Fibroblast of skin of left biceps (primary cell): Measurements from ENCODE around the gene SLC24A1.

Source experiments
- DNase-seq, 2 experiments: peaks; one replicate each; pipeline ENCODE4 v3.0.0-alpha.2; 2013; ENCODE audit warnings: low read depth in 2 of 2

The SLC24A1 gene

DNA sequence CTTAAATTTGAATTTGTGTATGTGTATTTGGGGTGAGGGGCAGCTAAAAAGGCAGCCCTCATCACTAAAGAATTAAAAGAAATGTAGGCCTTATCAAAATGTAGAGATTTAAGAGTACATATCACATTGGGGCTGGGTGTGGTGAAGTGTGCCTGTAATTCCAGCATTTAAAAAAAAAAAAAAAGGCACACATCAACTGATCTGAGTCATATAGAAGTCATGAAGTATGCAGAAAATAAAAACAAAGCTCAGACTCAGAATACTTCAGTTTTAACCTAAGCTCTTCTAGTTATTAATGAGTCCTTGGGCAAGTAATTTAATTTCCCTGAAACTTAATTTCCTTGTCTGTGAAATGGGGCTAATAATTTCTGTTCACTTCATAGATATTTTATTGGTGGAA is 31.6 kb downstream of the SLC24A1 start:
- no peak for DNase-seq

DNA sequence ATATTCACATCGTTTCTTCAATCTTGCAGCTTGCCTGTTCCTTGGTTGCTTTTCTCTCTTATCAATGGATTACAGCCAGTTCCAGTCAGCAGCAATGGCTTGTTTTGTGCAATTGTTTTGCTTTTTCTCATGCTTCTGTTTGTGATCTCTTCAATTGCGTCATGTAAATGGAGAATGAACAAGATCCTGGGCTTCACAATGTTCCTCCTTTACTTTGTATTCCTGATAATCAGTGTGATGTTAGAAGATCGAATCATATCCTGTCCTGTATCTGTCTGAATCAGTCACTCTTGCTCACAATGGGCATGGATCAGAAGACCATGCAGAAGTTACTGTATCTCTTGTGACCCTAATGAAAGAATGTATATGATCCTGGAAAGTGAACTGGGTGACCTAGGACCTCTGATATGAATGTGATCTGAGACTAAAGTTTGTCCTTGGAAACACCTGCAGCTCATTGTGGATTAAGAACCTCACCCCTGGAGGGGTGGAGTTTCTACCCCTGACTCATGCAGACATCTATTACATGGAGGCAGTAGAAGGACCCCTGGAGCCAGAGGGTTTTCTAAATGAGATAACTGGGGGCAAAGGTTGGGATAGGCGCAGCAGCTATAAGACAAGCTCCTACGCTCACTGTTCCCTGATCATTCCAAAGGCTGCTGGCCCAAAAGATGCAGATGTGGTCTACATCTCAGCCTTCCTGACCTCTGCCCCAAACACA is 32.2 kb downstream of the SLC24A1 start:
- DNase-seq = no peak

DNA sequence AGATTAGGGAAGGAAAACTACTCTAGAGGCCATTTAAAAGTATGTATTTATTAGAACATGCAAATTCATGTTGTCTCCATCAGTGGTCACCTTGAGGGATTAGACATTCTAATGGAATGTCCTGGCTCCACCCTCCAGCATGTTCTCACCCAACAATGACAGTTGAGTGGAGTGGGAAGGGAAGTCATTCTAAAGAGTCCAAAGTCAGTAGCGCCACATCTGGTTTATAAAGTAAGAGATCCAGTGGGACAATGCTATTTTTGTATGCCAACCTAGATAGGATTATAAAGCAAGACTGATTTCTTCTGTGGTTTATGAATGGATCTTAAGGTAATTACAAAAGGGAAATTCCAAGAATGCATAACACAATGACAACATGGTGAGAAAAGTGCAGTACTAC is 33.3 kb downstream of the SLC24A1 start:
- DNase-seq = no peak

GRCh38 chr15:65655457-65655856 is 33.7 kb downstream of the SLC24A1 start:
- no peak for DNase-seq

DNA sequence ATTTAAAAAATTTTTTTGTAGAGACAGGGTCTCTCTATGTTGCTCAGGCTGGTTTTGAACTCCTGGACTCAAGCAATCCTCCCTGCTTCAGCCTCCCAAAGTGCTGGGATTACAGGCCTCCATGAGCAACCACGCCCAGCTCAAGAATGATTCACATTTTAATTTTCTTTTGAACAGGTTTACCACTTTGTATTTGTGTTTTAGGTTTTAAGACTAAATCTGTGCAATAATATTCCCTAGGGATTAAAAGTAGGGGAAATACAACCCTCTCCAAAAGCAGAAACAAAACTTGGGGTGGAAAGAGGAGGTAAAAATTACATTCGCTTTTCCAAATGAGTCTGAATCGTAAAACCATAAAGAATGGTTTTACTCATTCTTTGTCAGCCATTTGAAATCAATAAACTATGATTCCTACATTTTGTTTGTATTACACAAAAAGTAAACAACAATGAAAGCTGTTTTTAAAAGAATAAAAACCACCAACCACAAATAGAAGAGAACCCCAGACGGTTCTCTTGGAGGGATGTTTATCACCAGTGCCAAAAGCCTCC is 37.8 kb downstream of the SLC24A1 start:
- DNase-seq = no peak

DNA sequence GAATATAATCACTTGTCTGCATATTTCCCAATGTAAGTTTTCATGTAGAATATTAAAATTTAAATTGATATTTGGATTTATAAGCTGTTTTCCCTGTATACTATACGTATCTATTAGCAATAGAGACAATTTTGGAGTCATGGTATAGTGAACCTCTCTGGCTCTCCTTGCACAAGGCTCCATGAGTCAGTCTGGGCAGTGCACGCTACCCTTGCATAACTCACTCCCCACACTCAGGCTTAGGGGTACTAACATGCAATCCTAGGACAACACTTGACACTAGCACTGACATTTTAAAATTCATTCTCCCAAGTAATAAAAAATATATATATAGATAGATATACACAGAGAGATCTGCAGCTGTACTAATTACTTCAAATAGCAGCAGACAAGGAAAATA is 39.2 kb downstream of the SLC24A1 start:
- DNase-seq = no peak

DNA sequence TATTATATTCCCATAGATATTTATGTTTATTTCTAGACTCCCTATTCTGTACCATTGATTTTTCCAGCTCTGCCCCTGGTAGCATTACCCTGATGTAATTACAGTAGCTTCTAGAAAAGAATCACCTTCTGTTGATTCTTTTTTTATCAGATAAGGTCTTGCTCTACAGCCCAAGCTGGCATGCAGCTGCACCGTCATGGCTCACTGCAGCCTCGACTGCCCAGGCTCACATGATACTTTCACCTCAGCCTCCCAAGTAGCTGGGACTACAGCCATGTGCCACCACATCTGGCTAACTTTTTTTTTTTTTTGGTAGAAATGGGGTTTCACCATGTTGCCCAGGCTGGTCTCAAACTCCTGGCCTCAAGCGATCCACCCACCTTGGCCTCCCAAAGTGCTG is 41.8 kb downstream of the SLC24A1 start:
- no peak for DNase-seq

DNA sequence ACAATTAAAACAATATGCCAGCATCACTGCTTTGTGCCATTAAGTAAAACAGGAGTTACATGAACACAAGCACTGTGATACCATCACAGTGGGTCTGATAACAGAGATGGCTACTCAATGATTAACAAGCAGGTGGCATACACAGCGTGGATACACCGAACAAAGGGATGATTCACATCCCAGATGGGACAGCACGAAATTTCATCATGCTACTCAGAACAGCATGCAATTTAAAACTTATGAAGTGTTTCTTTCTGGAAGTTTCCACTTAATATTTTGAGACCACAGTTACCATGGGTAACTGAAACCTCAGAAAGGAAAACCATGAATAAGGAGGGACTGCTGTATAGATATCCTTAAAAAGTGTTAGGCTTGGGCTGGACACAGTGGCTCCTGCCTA is 44.5 kb downstream of the SLC24A1 start:
- no peak for DNase-seq

GRCh38 chr15:65675551-65675950 is 53.8 kb downstream of the SLC24A1 start:
- DNase-seq = no peak

DNA sequence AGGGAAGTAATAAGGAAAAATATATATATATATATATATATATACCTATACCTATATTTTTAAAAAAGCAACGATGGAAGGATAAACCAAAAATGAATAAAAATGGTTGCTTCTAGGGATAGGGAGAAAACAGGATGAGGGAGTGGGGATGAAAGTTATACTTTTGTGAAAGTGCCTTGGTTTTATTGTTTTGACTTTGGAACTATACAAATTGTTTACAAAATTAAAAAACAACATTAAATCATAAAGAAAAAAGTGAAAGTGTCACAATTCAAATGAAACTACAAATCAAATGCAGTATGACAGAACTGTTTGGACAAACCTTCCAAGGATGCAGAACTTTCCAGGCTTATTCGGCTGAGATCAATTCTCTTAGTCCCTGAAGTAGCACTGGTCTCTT is 54.4 kb downstream of the SLC24A1 start:
- DNase-seq = no peak

GRCh38 chr15:65680544-65680943 is 58.8 kb downstream of the SLC24A1 start:
- DNase-seq = no peak

GRCh38 chr15:65682404-65682911 is 60.7 kb downstream of the SLC24A1 start:
- no peak for DNase-seq

DNA sequence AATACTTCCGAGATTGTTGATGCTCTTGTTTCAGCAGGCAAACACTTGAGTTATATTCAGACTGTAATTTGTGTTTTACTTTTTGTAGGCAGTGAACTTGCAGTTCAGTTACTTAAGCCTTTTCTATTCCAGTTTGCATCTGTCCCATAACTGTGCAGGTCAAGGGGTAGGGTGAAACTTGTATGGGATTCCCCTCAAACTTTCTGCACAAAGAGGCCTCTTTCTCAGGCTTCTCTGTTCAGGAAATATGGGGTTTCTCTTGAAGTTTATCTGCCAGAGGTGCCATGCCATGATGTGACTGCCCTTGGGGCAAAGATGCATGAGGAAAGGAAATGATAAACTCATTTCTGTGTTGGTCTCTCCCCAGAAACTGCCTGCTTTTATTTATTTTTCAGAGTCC is 66.7 kb downstream of the SLC24A1 start:
- no peak for DNase-seq

GRCh38 chr15:65690173-65690572 is 68.4 kb downstream of the SLC24A1 start:
- no peak for DNase-seq

DNA sequence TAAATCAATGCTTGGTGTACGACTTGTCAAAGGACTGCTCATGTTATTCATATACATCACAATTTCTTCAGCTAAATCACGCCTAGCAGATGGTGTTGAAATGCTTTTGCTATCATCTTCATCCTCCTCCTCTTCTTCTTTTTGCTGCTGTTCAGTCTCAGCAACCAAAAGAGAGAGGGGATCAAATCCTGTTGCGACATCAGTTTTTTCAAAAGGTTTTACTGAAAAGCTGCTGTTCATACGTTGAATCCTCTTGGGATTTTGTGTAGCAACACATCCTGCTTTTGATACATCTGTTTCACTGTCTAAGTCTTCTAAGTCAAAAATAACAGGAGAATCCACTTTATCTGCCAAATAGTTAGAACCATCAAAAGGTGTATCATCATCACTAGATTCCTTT is 69.0 kb downstream of the SLC24A1 start:
- DNase-seq = no peak

DNA sequence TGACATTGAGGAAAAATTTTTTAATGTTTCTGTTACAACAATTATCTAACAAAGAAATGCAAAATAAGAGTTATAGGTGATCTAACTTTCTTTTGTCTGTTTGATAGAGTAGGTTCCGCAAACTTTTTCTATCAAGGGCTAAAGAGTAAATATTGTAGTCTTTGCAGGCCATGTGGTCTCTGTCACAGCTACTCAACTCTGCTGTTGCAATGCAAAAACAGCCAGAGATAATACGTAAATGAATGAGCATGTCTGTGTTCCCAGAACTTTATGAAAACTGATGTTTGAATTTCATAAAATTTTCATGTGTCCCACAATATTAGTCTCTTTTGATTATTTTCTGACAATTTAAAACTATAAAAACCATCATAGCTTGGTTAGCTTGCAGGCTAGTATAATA is 73.3 kb downstream of the SLC24A1 start:
- no peak for DNase-seq
